Measurements from ENCODE around the gene VENTX.

DNA sequence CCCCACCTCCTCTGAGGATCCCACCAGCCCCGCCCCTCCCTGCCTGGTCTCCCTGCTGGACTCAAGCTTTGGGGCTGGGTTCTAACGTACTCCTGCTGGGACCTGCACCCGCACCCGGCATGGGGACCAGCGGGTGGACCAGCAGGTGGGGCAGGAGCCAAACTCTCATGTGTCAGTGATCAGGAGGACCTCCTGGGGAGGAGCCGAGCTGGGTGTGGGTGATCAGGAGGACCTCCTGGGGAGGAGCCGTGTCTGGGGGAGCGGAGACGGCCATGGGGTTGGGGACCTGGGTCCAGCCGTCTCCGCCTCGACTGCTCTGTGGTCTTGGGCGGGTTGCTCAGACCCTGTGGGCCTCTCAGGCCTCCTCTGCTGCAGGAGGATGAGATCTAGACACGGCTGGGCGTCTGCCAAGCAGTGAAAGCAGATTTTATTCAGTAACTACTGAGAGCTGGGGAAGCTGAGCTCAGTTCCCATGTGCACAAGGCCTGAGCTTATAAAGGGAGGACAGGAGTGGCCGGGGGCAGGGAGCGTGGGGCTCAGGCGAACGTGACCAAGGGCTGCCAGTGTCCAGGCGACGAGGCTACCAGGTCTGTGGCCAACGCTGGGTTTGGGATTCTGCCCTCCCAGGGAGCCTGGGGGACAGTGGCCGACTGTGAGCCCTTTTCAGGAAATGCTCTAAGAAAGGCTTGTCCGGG is 41.3 kb upstream of the VENTX start:
- TF ChIP-seq, protein P1, sequence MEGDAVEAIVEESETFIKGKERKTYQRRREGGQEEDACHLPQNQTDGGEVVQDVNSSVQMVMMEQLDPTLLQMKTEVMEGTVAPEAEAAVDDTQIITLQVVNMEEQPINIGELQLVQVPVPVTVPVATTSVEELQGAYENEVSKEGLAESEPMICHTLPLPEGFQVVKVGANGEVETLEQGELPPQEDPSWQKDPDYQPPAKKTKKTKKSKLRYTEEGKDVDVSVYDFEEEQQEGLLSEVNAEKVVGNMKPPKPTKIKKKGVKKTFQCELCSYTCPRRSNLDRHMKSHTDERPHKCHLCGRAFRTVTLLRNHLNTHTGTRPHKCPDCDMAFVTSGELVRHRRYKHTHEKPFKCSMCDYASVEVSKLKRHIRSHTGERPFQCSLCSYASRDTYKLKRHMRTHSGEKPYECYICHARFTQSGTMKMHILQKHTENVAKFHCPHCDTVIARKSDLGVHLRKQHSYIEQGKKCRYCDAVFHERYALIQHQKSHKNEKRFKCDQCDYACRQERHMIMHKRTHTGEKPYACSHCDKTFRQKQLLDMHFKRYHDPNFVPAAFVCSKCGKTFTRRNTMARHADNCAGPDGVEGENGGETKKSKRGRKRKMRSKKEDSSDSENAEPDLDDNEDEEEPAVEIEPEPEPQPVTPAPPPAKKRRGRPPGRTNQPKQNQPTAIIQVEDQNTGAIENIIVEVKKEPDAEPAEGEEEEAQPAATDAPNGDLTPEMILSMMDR (IDR thresholded peaks at IDR 0.05; ENCODE audit: extremely low read depth in 1 of 2, insufficient read depth in 1 of 2, low read depth in 1 of 2, low read length in 2 of 2) = no peak
- TF ChIP-seq POLR2AphosphoS5 (IDR thresholded peaks at IDR 0.05; ENCODE audit: insufficient read depth, low read depth, low read length) (no peak), FOS (IDR thresholded peaks at IDR 0.05; ENCODE audit: borderline replicate concordance, insufficient read depth, low read length) (no peak), GATA2 (IDR thresholded peaks at IDR 0.05; ENCODE audit: insufficient read depth, insufficient read length, low read depth, low read length) (no peak), JUN (IDR thresholded peaks at IDR 0.05; ENCODE audit: borderline replicate concordance, insufficient read depth, insufficient read length, low read depth) (no peak), MYC (IDR thresholded peaks at IDR 0.05; ENCODE audit: low read depth, low read length) (no peak)

All from endothelial cell of umbilical vein (primary cell).